HL-60 (cell line): ENCODE measurements around the gene REEP5.

Experiments
- GABPA ChIP-seq: IDR thresholded peaks from 2 replicates; pipeline ENCODE4 v1.6.1; 2012; ENCODE audit warnings: low read depth
- POLR2AphosphoS5 ChIP-seq: IDR thresholded peaks from 2 replicates; pipeline ENCODE4 v1.6.1; 2012; ENCODE audit warnings: low read depth
- TF ChIP-seq, protein P1 (sequence below): IDR thresholded peaks from one replicate; pipeline ENCODE4 v1.5.1; 2011; ENCODE audit warnings: low read length, control low read depth, inconsistent platforms; ENCODE audit not compliant: insufficient read depth
- TF ChIP-seq, protein P2 (sequence below): IDR thresholded peaks from 2 replicates; pipeline ENCODE4 v1.6.1; 2012; ENCODE audit warnings: low read depth; ENCODE audit not compliant: insufficient replicate concordance

DNA sequence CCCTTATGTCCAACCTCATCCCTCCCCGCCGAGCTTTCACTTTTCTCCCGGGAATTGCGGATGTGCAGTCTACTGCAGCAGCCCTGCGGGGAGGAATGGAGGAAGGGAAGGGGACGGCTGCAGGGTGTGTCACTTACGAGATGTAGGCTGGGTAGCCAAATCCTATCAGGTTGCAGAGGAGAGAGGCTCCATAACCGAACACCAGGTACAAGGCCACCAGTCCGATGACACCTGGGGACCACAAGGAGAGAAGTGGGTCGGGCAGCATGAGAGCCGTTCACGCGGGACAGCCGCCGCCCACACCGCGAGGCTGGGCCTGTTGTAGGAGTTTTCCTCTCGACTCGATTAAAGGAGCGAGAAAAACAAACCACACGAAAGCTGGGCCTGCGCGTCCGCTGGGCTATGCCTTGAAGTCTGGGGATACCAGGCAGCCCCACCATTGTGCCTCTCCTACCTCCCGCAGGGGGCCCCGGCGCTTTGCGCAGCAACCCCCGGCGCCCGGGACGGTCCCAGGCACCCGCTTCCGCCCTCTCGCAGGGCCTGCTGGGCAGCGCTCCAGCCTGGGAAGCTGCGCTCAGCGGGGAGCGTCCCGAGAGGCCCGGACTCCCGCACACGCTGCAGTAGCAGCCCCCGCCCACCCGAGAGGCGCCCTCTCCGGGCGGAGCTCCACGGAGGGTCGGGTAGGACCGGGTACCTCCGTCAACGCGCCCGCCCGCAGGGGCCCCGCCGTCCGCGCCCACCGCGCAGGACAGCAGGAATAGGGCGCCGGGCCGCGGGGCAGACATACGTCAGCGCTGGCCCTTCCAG is 798 bp downstream of the REEP5 start:
- TF ChIP-seq POLR2AphosphoS5: no peak
- TF ChIP-seq, protein P1, sequence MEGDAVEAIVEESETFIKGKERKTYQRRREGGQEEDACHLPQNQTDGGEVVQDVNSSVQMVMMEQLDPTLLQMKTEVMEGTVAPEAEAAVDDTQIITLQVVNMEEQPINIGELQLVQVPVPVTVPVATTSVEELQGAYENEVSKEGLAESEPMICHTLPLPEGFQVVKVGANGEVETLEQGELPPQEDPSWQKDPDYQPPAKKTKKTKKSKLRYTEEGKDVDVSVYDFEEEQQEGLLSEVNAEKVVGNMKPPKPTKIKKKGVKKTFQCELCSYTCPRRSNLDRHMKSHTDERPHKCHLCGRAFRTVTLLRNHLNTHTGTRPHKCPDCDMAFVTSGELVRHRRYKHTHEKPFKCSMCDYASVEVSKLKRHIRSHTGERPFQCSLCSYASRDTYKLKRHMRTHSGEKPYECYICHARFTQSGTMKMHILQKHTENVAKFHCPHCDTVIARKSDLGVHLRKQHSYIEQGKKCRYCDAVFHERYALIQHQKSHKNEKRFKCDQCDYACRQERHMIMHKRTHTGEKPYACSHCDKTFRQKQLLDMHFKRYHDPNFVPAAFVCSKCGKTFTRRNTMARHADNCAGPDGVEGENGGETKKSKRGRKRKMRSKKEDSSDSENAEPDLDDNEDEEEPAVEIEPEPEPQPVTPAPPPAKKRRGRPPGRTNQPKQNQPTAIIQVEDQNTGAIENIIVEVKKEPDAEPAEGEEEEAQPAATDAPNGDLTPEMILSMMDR: no peak
- TF ChIP-seq GABPA: no peak
- TF ChIP-seq, protein P2, sequence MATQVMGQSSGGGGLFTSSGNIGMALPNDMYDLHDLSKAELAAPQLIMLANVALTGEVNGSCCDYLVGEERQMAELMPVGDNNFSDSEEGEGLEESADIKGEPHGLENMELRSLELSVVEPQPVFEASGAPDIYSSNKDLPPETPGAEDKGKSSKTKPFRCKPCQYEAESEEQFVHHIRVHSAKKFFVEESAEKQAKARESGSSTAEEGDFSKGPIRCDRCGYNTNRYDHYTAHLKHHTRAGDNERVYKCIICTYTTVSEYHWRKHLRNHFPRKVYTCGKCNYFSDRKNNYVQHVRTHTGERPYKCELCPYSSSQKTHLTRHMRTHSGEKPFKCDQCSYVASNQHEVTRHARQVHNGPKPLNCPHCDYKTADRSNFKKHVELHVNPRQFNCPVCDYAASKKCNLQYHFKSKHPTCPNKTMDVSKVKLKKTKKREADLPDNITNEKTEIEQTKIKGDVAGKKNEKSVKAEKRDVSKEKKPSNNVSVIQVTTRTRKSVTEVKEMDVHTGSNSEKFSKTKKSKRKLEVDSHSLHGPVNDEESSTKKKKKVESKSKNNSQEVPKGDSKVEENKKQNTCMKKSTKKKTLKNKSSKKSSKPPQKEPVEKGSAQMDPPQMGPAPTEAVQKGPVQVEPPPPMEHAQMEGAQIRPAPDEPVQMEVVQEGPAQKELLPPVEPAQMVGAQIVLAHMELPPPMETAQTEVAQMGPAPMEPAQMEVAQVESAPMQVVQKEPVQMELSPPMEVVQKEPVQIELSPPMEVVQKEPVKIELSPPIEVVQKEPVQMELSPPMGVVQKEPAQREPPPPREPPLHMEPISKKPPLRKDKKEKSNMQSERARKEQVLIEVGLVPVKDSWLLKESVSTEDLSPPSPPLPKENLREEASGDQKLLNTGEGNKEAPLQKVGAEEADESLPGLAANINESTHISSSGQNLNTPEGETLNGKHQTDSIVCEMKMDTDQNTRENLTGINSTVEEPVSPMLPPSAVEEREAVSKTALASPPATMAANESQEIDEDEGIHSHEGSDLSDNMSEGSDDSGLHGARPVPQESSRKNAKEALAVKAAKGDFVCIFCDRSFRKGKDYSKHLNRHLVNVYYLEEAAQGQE: no peak
